OCI-LY7 (cell line): ENCODE data around the gene PRPF40A. TPM values are rescaled to one million over a fixed set of nuclear protein-coding genes. Genes with fewer than 3 reads are reported as not detected.

Experiments used
- BruUV-seq: library from RNA; stranded (reverse); fragments of 400-500 nt; replicated peaks from 2 replicates; lab custom pipeline; 2021; lab: Mats Ljungman, UMichigan
- CTCF ChIA-PET: fragments of 300-600 bp; sonication (Branson Sonifier 250); formaldehyde crosslinking; loops from one replicate; lab custom pipeline; 2022; ENCODE audit warnings: antibody characterized with exemption; ENCODE audit not compliant: unreplicated experiment; lab: Charles Lee
- POLR2A ChIA-PET: fragments of 300-600 bp; sonication (Branson Sonifier 250); formaldehyde crosslinking; loops from one replicate; lab custom pipeline; 2022; ENCODE audit warnings: antibody characterized with exemption; lab: Charles Lee
- DNase-seq: peaks from one replicate; pipeline ENCODE4 v3.0.0-alpha.2; 2015; ENCODE audit warnings: low spot score
- H2AFZ ChIP-seq: fragments of 200-600 bp; sonication (generic), shearing (Covaris generic); 2 replicates; pipeline ENCODE4 v1.6.1; 2014; ENCODE audit warnings: mild to moderate bottlenecking, antibody characterized with exemption, low read length, moderate library complexity
- H3K27ac ChIP-seq: fragments of 200-600 bp; sonication (generic); 2 replicates; pipeline ENCODE4 v1.5.1; 2014; ENCODE audit warnings: mixed run types, low read depth, mild to moderate bottlenecking, moderate library complexity, low read length, inconsistent platforms; ENCODE audit not compliant: poor library complexity, severe bottlenecking
- H3K36me3 ChIP-seq: fragments of 200-600 bp; sonication (generic); 2 replicates; pipeline ENCODE4 v1.6.1; 2014; ENCODE audit warnings: mild to moderate bottlenecking, antibody characterized with exemption, low read length, moderate library complexity, mixed read lengths; ENCODE audit not compliant: insufficient read depth
- H3K4me1 ChIP-seq: fragments of 200-600 bp; sonication (generic); 2 replicates; pipeline ENCODE4 v1.5.1; 2014; ENCODE audit warnings: mild to moderate bottlenecking, low read length; ENCODE audit not compliant: insufficient read depth, poor library complexity, severe bottlenecking
- H3K4me2 ChIP-seq: fragments of 200-600 bp; sonication (generic); 2 replicates; pipeline ENCODE4 v1.6.1; 2014; ENCODE audit warnings: mild to moderate bottlenecking, low read length
- H3K4me3 ChIP-seq: fragments of 200-600 bp; sonication (generic); 2 replicates; pipeline ENCODE4 v1.5.1; 2014; ENCODE audit warnings: mild to moderate bottlenecking, low read depth, low read length; ENCODE audit not compliant: poor library complexity, severe bottlenecking
- H3K79me2 ChIP-seq: fragments of 200-600 bp; sonication (generic); 2 replicates; pipeline ENCODE4 v1.6.1; 2016; ENCODE audit warnings: low read depth, mild to moderate bottlenecking, low read length, moderate library complexity, mixed read lengths; ENCODE audit not compliant: insufficient read depth
- H3K9me2 ChIP-seq: fragments of 200-600 bp; sonication (generic); 2 replicates; pipeline ENCODE4 v1.6.1; 2016; ENCODE audit warnings: mild to moderate bottlenecking, low read length, mixed read lengths; ENCODE audit not compliant: insufficient read depth
- H3K9me3 ChIP-seq: fragments of 200-600 bp; sonication (generic); 2 replicates; pipeline ENCODE4 v1.6.1; 2014; ENCODE audit warnings: mild to moderate bottlenecking, mixed run types, low read length, mixed read lengths
- H4K20me1 ChIP-seq: fragments of 200-600 bp; sonication (generic); 2 replicates; pipeline ENCODE4 v1.6.1; 2014; ENCODE audit warnings: mild to moderate bottlenecking, antibody characterized with exemption, low read length, moderate library complexity, mixed read lengths; ENCODE audit not compliant: insufficient read depth
- CTCF ChIP-seq: fragments of 200-600 bp; sonication (generic); conservative IDR thresholded peaks from 2 replicates; pipeline ENCODE4 v1.5.1; 2014; ENCODE audit warnings: mild to moderate bottlenecking, antibody characterized with exemption, low read length, moderate library complexity, mixed read lengths
- EZH2phosphoT487 ChIP-seq: fragments of 200-600 bp; sonication (generic); IDR thresholded peaks from 2 replicates; pipeline ENCODE4 v1.6.1; 2018; ENCODE audit warnings: low read depth, borderline replicate concordance, mild to moderate bottlenecking, mixed run types, antibody characterized with exemption, low read length, moderate library complexity, mixed read lengths
- intact Hi-C: fragments of 100-400 bp; cut with micrococcal nuclease; formaldehyde crosslinking; loops from one replicate; pipeline ENCODE4 v1.10.0; 2022; ENCODE audit not compliant: unreplicated experiment
- total RNA-seq, 2 experiments: library from RNA; depleted of rRNA in 1 of 2; stranded (reverse); fragments of >200 nt in 1 of 2; shearing (Covaris generic) in 1 of 2; gene quantifications; 2 replicates each; pipeline ENCODE4 v1.2.3, GENCODE V29; 2014 to 2022

PRPF40A gene
- total RNA-seq, 2 experiments from 2014 or later: 156 to 177 TPM

GRCh38 chr2:152682663-152683062 lies 34.6 kb downstream of the PRPF40A start:
- BruUV-seq: no TSS peak
- POLR2A ChIA-PET: interaction anchor here (0.7 to 0.9 kb wide), 2 partner anchors 20 to 36 kb away, joined by 3 read pairs; no protein-coding TSS in a partner anchor
- H3K27ac ChIP-seq: no peak overlapping the region
- H3K79me2 ChIP-seq: peaks cover 66% of the 10 kb centered on the region
- H3K36me3 ChIP-seq: peaks cover 98% of the 10 kb centered on the region
- H3K4me2 ChIP-seq: no peak overlapping the region
- H3K4me3 ChIP-seq: no peak overlapping the region
- TF ChIP-seq CTCF (no peak), EZH2phosphoT487 (no peak)
- CTCF ChIA-PET: no interaction called here
- no peak overlapping the region for H2AFZ ChIP-seq
- intact Hi-C loops: no loop called here
- no peak for DNase-seq
- no peaks in the 10 kb centered on the region for H3K4me1 ChIP-seq
- H4K20me1 ChIP-seq: peaks cover 33% of the 10 kb centered on the region; the same call in 1 of the 2 replicates
- H3K9me3 ChIP-seq: no peaks in the 10 kb centered on the region
- H3K9me2 ChIP-seq: no peaks in the 10 kb centered on the region

- H3K79me2 ChIP-seq: peaks cover 29% of the 10 kb centered on the region; the same call in 1 of the 2 replicates
- ChIA-PET CTCF (no interaction called here), POLR2A (interaction anchor here (1.6 to 1.9 kb wide), 2 partner anchors 13 to 26 kb away, joined by 5 to 9 read pairs; no protein-coding TSS in a partner anchor)
- H3K4me2 ChIP-seq: no peak overlapping the region
- DNase-seq: no peak
- no peaks in the 10 kb centered on the region for H3K9me3 ChIP-seq
- H4K20me1 ChIP-seq: peaks cover 19% of the 10 kb centered on the region; the same call in 1 of the 2 replicates
- peaks cover 99% of the 10 kb centered on the region for H3K36me3 ChIP-seq
- intact Hi-C loops: no loop called here
- H2AFZ ChIP-seq: no peak overlapping the region
- H3K4me3 ChIP-seq: no peak overlapping the region
- no peaks in the 10 kb centered on the region for H3K4me1 ChIP-seq
- no peaks in the 10 kb centered on the region for H3K9me2 ChIP-seq
- no TSS peak for BruUV-seq
- TF ChIP-seq EZH2phosphoT487 (no peak), CTCF (no peak)
- no peak overlapping the region for H3K27ac ChIP-seq
Measured at GRCh38 chr2:152678808-152679207, 38.5 kb downstream of the PRPF40A start.

GRCh38 chr2:152676461-152676860 lies 40.8 kb downstream of the PRPF40A start:
- CTCF ChIA-PET: no interaction called here
- no peaks in the 10 kb centered on the region for H3K9me3 ChIP-seq
- peaks cover 15% of the 10 kb centered on the region for H3K79me2 ChIP-seq
- H2AFZ ChIP-seq: no peak overlapping the region
- DNase-seq: no peak
- no peaks in the 10 kb centered on the region for H3K9me2 ChIP-seq
- H3K4me1 ChIP-seq: no peaks in the 10 kb centered on the region
- H3K27ac ChIP-seq: no peak overlapping the region
- BruUV-seq: no TSS peak
- H3K36me3 ChIP-seq: peaks cover 99% of the 10 kb centered on the region
- H4K20me1 ChIP-seq: peaks cover 11% of the 10 kb centered on the region; the same call in 1 of the 2 replicates
- H3K4me3 ChIP-seq: no peak overlapping the region
- intact Hi-C loops: no loop called here
- no peak for TF ChIP-seq EZH2phosphoT487
- TF ChIP-seq CTCF: no peak
- no peak overlapping the region for H3K4me2 ChIP-seq
- POLR2A ChIA-PET: interaction anchor here (0.6 to 1.9 kb wide), 4 partner anchors 10 to 898 kb away, joined by 3 to 5 read pairs (median 3); no protein-coding TSS in a partner anchor
